SK-N-SH treated with all-trans-retinoic acid at 6 μM for 48 hours (cell line): ENCODE measurements around the gene SAE1.

ENCODE experiments used
- ATAC-seq: fragments of 200-7000 bp; cut with Tn5 transposase; 3 replicates; pipeline ENCODE4 v1.9.1; 2020; ENCODE audit warnings: mild to moderate bottlenecking, moderate library complexity
- ARNTL ChIP-seq: fragments of 450-650 bp; formaldehyde crosslinking; IDR thresholded peaks from 2 replicates; pipeline ENCODE4 v1.5.0; 2020; ENCODE audit warnings: low read depth, mild to moderate bottlenecking, moderate library complexity, borderline replicate concordance
- BACH2 ChIP-seq: fragments of 250-450 bp; sonication (Bioruptor Pico); IDR thresholded peaks from 2 replicates; pipeline ENCODE4 v1.9.0; 2021; ENCODE audit warnings: mild to moderate bottlenecking, borderline replicate concordance
- CREB5 ChIP-seq: fragments of 250-450 bp; sonication (Bioruptor Pico); IDR thresholded peaks from 2 replicates; pipeline ENCODE4 v1.5.1; 2020; ENCODE audit warnings: low read depth, mild to moderate bottlenecking, moderate library complexity
- CSDC2 ChIP-seq: fragments of 250-450 bp; sonication (Bioruptor Pico); IDR thresholded peaks from 2 replicates; pipeline ENCODE4 v1.5.0; 2020; ENCODE audit warnings: mild to moderate bottlenecking, moderate library complexity
- CSRNP3 ChIP-seq: fragments of 250-450 bp; sonication (Bioruptor Pico); IDR thresholded peaks from 2 replicates; pipeline ENCODE4 v1.5.1; 2021; ENCODE audit warnings: mild to moderate bottlenecking, moderate library complexity
- ESRRG ChIP-seq: fragments of 250-450 bp; sonication (Bioruptor Pico); IDR thresholded peaks from 2 replicates; pipeline ENCODE4 v1.6.1; 2021; ENCODE audit warnings: mild to moderate bottlenecking
- ISL1 ChIP-seq: fragments of 250-450 bp; sonication (Bioruptor Pico); IDR thresholded peaks from 2 replicates; pipeline ENCODE4 v2.1.2; 2022; ENCODE audit warnings: mild to moderate bottlenecking, moderate library complexity
- OSR1 ChIP-seq: fragments of 250-450 bp; sonication (Bioruptor Pico); IDR thresholded peaks from 2 replicates; pipeline ENCODE4 v1.8.0; 2022; ENCODE audit warnings: moderate library complexity, mild to moderate bottlenecking, inconsistent platforms
- POU6F1 ChIP-seq: fragments of 250-450 bp; sonication (Bioruptor Pico); IDR thresholded peaks from 2 replicates; pipeline ENCODE4 v1.8.0; 2021; ENCODE audit warnings: low read depth, mild to moderate bottlenecking, moderate library complexity, borderline replicate concordance
- RARB ChIP-seq: fragments of 250-450 bp; sonication (Bioruptor Pico); IDR thresholded peaks from 2 replicates; pipeline ENCODE4 v1.8.0; 2021; ENCODE audit warnings: mild to moderate bottlenecking, moderate library complexity
- SNAI2 ChIP-seq: fragments of 250-450 bp; sonication (Bioruptor Pico); IDR thresholded peaks from 2 replicates; pipeline ENCODE4 v1.5.0; 2020; ENCODE audit warnings: mild to moderate bottlenecking, moderate library complexity
- TCF4 ChIP-seq: fragments of 250-450 bp; sonication (Bioruptor Pico); IDR thresholded peaks from 2 replicates; pipeline ENCODE4 v1.8.0; 2021; ENCODE audit warnings: mild to moderate bottlenecking, moderate library complexity, borderline replicate concordance
- TOX ChIP-seq: fragments of 250-450 bp; sonication (Bioruptor Pico); IDR thresholded peaks from 2 replicates; pipeline ENCODE4 v1.8.0; 2021; ENCODE audit warnings: mild to moderate bottlenecking, moderate library complexity, borderline replicate concordance
- TSHZ2 ChIP-seq: fragments of 250-450 bp; sonication (Bioruptor Pico); IDR thresholded peaks from 2 replicates; pipeline ENCODE4 v1.5.0; 2020; ENCODE audit warnings: mild to moderate bottlenecking, moderate library complexity
- ZC3H10 ChIP-seq: fragments of 250-450 bp; sonication (Bioruptor Pico); IDR thresholded peaks from 2 replicates; pipeline ENCODE4 v1.5.1; 2021; ENCODE audit warnings: mild to moderate bottlenecking, moderate library complexity
- ZFP3 ChIP-seq: fragments of 250-450 bp; sonication (Bioruptor Pico); IDR thresholded peaks from 2 replicates; pipeline ENCODE4 v1.5.0; 2020; ENCODE audit warnings: mild to moderate bottlenecking, moderate library complexity
- ZFP30 ChIP-seq: fragments of 450-650 bp; formaldehyde crosslinking; IDR thresholded peaks from 2 replicates; pipeline ENCODE4 v1.5.0; 2022; ENCODE audit warnings: mild to moderate bottlenecking, moderate library complexity
- ZNF565 ChIP-seq: fragments of 450-650 bp; formaldehyde crosslinking; conservative IDR thresholded peaks from 2 replicates; pipeline ENCODE4 v1.5.0; 2020; ENCODE audit warnings: low read depth, mild to moderate bottlenecking, moderate library complexity
- ZNF70 ChIP-seq: fragments of 450-650 bp; formaldehyde crosslinking; IDR thresholded peaks from 2 replicates; pipeline ENCODE4 v1.5.0; 2020; ENCODE audit warnings: mild to moderate bottlenecking, moderate library complexity
- ZNF8 ChIP-seq: fragments of 450-650 bp; formaldehyde crosslinking; IDR thresholded peaks from 2 replicates; pipeline ENCODE4 v1.5.0; 2020; ENCODE audit warnings: mild to moderate bottlenecking, moderate library complexity

Gene SAE1

GRCh38 chr19:47141252-47141651 is 10.6 kb downstream of the SAE1 start:
- TF ChIP-seq ISL1 (CRISPR knock-in tag) (peak; percentile 38; the same call in 1 of the 2 replicates), ZFP3 (CRISPR knock-in tag) (0 out of 2 replicates have a peak, but pooled peaks have one; percentile 49)
- peak; percentile 90 for ATAC-seq

GRCh38 chr19:47141695-47142094 is 11.1 kb downstream of the SAE1 start:
- TF ChIP-seq BACH2 (no peak), ZNF565 (no peak), ZNF8 (no peak), ZFP30 (no peak), CREB5 (CRISPR knock-in tag) (no peak), ESRRG (CRISPR knock-in tag) (no peak), ZFP3 (CRISPR knock-in tag) (no peak), TSHZ2 (CRISPR knock-in tag) (no peak), CSRNP3 (CRISPR knock-in tag) (no peak), ZC3H10 (CRISPR knock-in tag) (no peak), ARNTL (CRISPR knock-in tag) (no peak), TOX (CRISPR knock-in tag) (no peak)
- ATAC-seq: no peak; the same call in 2 of the 3 replicates

GRCh38 chr19:47142779-47143178 is 12.1 kb downstream of the SAE1 start:
- no peak for TF ChIP-seq ZFP30
- no peak for TF ChIP-seq POU6F1 (CRISPR knock-in tag)
- TF ChIP-seq CSRNP3 (CRISPR knock-in tag): no peak
- no peak for TF ChIP-seq OSR1 (CRISPR knock-in tag)
- TF ChIP-seq TCF4 (CRISPR knock-in tag): no peak
- no peak for TF ChIP-seq ZC3H10 (CRISPR knock-in tag)
- TF ChIP-seq ZNF565: no peak
- TF ChIP-seq ESRRG (CRISPR knock-in tag): no peak
- no peak for TF ChIP-seq CREB5 (CRISPR knock-in tag)
- no peak for TF ChIP-seq TOX (CRISPR knock-in tag)
- TF ChIP-seq BACH2: no peak
- TF ChIP-seq ZNF8: no peak
- TF ChIP-seq ZNF70 (CRISPR knock-in tag): no peak
- no peak for TF ChIP-seq ISL1 (CRISPR knock-in tag)
- no peak for TF ChIP-seq CSDC2 (CRISPR knock-in tag)
- no peak for TF ChIP-seq SNAI2 (CRISPR knock-in tag)
- TF ChIP-seq ZFP3 (CRISPR knock-in tag): no peak
- no peak for TF ChIP-seq TSHZ2 (CRISPR knock-in tag)
- no peak for TF ChIP-seq RARB
- no peak for TF ChIP-seq ARNTL (CRISPR knock-in tag)

More at GRCh38 chr19:47142779-47143178, 12.1 kb downstream of the SAE1 start:
- ATAC-seq: no peak
